NK-92 (cell line): ENCODE data around the gene IL25.
"Not testable (repeated sequence)": the region's sequence is repeated elsewhere in the genome, so short reads cannot be mapped to it uniquely, and the experiment has no call there.

Experiments used
- DNase-seq: peaks from one replicate; lab custom pipeline; 2025; ENCODE audit not compliant: unreplicated experiment; lab: John Stamatoyannopoulos, UW

IL25 gene

GRCh38 chr14:23407516-23408306 lies 35.1 kb downstream of the IL25 start, which contains the start of gene MYH6:
Gene MYH6 (minus strand): TSS chr14:23408273. CDS start chr14:23407223, 1,050 bp downstream.
- DNase-seq: no peak

GRCh38 chr14:23408307-23408630 lies 35.7 kb downstream of the IL25 start:
- no peak for DNase-seq

- DNase-seq: no peak
Measured at GRCh38 chr14:23409475-23409874, 36.9 kb downstream of the IL25 start.

- no peak for DNase-seq
Measured at GRCh38 chr14:23409966-23410635, 37.5 kb downstream of the IL25 start.

DNA sequence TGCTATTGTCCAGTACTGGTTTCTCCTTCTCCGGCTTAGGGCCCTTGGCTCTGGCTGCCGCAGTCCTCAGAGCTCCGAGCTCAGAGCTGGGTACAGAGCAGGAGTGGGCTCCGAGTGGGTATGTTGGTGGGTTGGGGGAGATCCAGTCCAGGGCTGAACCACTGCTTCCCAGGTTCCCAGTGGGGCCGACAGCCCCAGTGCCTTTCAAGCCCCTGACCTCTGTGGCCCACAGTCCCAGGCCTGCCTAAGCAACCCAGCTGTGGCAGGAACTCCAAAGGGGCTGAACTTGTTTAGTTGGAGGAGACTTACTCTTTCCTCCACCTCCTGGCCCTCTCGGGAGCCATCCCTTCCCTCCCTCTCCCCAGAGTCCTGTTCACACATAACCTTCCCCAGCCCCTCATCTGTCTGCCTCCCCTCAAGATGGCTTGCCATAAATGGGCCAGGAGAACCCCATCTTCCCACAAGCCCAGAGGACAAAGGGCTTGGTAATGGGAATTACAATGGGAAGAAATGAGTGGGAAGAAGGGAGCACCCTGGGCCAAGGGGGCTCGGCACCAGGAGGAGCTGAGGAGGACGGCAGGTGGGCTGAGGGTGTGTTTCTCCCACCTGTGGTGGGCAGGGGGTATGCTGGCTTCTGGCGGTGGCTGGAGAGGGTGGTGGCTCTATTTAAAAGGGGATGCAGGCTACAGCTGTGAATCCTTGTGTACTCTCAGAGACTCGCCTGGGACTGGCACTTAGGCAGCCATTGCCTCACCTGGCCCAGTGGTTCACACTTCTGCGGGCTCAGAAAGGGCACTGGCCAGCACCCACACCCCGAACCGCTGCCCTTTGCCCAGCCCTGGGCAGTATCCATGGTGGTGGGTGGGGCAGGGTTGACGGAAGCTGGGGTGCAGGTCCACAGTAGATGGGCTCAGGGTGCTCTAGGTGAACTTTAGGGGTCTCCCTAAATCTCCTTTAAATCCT lies 39.2 kb downstream of the IL25 start:
- DNase-seq: no peak

DNA sequence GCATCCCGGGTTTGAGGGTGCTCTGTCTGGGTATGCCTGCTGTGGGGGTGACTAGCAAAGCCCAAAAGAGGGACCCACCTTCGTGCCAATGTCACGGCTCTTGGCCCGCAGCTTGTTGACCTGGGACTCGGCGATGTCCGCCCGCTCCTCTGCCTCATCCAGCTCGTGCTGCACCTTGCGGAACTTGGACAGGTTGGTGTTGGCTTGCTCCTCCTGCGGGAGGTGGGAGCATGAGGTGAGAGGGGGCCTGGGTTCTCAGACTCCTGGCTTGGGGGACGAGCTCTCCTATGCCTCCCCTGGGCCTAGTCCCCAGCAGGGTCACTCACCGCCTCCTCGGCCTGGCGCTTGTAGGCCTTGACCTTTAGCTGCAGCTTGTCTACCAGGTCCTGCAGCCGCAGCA lies 41.1 kb downstream of the IL25 start:
- DNase-seq: no peak

GRCh38 chr14:23414254-23414653 lies 41.6 kb downstream of the IL25 start:
- DNase-seq: no peak

DNA sequence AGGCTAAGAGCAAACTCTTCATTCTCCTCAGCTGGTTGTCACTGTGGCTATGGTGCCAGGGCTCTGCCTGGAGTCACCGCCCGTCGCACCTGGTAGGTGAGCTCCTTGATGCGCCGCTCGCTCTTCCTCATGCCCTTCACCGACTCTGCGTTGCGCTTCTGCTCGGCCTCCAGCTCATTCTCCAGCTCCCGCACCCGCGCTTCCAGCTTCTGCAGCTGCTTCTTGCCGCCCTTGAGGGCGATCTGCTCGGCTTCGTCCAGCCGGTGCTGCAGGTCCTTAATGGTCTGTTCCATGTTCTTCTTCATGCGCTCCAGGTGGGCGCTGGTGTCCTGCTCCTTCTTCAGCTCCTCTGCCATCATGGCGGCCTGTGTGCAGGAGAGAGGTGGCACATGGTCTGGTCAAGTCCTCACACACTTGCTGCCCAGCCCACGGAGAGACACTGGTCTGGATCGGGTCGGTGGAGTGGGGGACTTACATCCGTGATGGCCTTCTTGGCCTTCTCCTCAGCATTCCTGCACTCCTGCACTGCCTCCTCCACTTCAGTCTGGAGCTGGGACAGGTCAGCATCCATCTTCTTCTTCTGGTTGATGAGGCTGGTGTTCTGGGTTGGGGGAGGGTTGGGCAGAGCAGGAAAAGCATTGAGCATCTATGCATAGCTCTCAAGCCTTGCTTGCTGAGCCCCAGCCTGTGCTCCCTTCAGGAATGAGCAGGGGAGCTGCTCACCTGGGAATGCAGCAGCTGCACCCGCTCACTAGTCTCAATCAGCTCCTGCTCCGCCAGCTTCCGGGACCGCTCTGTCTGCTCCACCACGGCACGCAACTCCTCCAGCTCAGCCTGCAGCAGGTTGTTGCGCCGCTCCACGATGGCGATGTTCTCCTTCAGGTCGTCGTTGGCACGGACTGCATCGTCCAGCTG lies 42.6 kb downstream of the IL25 start:
- no peak for DNase-seq

DNA sequence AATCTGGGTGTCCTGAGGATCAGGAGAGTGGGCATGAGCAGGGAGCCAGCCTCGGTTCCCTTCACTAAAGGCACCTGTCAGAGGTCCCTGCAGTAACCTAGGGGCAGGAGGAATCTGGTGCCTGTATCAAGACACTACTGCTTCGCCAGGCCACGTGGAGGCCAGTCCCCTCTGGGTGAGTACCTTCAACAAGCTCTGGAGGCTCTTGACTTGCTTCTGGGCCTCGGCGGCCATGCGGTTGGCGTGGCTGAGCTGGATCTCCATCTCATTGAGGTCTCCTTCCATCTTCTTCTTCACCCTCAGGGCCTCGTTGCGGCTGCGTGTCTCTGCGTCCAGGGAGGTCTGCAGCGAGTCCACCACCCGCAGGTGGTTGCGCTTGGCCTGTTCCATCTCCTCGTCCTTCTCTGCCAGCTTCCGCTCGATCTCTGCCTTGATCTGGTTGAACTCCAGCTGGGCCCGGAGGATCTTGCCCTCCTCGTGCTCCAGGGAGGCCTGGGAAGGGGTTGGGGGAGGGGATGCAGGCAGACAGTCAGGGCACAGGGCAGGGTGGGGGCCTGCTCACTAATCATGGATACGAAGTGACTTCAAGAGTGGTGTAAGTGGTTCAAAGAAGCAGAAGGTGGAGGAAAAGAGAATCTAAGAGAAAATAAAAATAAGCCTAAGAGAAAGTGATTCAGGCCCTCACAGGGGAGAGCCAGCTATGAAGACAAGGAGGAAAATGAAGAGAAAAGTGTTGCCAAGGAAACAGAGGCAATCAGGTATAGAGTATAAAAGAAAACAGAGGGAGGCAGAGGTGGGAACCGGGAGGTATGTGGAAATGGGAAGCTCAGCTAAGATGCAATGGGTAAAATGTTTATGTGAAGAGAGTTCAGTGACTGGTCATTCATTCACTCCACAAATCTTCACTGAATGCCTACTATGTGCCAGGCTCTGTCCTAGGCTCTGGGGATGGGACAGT lies 43.5 kb downstream of the IL25 start:
- DNase-seq: no peak

- no peak for DNase-seq
Measured at GRCh38 chr14:23416801-23417200, 44.2 kb downstream of the IL25 start.

- DNase-seq: not testable (repeated sequence)
Measured at GRCh38 chr14:23417269-23417668, 44.7 kb downstream of the IL25 start.

- DNase-seq: no peak
Measured at GRCh38 chr14:23418021-23418420, 45.4 kb downstream of the IL25 start.

DNA sequence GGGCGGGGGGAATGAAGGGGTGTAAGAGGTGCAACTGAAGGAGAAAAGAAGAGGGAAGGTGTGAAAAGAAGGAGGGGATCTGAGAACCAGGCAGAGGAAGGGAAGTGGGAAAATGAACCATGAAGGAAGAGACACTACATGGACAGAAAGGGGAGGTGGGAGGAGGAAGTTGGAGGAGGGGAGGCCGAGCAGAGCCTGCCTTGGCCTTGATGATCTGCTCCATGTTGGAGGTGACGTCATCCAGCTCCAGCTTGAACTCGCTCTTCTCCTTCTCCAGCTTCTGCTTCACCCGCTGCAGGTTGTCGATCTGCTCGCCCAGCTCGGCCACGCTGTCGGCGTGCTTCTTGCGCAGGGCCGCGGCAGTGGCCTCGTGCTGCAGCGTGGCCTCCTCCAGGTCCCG lies 47.0 kb downstream of the IL25 start:
- DNase-seq: not testable (repeated sequence)

- no peak for DNase-seq
Measured at GRCh38 chr14:23421594-23421993, 49.0 kb downstream of the IL25 start.

GRCh38 chr14:23423657-23424056 lies 51.0 kb downstream of the IL25 start:
- DNase-seq: no peak

- DNase-seq: no peak
Measured at GRCh38 chr14:23425169-23425568, 52.6 kb downstream of the IL25 start.

- DNase-seq: not testable (repeated sequence)
Measured at GRCh38 chr14:23425798-23426197, 53.2 kb downstream of the IL25 start.
